DMS114 treated with DMSO at 0.1 percent for 48 hours (cell line): ENCODE results near the gene ACTG2.

Experiments used
- DNase-seq: peaks from one replicate; lab custom pipeline; 2025; ENCODE audit not compliant: unreplicated experiment; lab: John Stamatoyannopoulos, UW

ACTG2 gene

DNA sequence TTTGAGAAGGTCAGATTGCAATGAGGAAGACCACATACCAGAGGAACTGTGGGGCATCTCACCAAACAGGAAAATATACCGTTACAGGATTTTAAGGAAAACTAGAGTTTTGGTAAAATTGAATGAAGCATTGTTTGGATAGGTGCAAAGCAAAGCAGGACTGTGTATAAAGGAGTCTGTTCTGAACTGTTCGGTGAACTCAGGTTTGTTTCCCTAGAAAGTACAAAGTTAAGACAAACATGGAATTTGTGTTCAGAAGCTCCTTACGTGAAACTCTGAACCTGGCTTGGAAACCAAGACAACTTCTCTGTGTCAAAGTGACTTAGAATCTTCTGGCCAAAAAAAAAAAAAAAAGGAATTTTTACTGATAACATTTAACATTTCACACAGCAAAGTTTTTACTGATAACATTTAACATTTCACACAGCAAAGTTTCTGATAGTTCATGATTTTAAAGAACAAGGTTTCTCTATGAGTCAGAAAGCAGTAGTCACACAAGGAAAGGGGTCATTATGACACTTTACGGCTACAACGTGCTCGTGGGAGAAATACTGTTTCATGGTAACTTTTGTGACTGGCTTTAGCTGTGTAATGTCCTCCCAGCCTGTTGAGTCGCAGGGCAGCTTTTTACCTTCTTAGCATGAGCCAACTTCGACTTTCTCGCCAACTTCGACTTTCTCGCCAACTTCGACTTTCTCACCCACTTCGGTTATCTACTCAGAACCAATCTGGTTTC lies 70.7 kb downstream of the ACTG2 start:
- no peak for DNase-seq

DNA sequence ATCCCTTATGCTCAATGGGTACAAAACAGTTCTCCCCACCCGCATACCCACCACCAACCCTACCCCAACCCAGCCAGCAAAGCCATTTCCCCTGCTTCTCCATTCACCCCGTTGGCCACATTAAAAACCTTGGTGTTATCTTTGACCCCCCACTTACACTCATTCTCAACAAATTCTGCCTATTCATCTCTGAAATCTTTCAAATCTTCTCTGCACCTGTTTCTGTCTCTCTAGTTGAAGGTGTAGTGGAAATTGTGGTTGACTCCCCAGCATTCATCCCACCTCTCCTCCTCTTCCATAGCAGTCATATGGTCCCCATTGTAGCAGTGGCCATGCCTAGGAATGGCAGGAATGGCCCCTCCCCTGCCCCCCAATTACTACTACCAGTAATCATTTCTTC lies 71.4 kb downstream of the ACTG2 start:
- no peak for DNase-seq

DNA sequence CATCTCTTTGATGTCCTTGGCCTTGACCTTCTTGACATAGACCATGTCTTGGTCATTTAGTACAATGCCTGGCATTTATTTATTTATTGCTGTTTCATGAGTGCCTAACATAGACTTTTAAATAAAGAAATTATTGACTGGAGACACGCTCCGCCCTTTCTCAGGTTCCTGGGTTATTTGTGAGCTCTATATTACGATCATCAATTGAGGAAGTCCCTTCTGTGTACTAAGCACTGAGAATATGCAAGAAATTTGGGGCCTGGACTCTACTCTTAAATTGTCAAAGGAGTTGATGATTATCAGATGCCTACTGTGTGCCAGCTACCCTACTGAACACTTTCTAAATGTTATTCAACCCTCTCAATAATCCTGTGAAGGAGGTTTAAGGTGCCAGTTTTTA lies 72.2 kb downstream of the ACTG2 start:
- no peak for DNase-seq

DNA sequence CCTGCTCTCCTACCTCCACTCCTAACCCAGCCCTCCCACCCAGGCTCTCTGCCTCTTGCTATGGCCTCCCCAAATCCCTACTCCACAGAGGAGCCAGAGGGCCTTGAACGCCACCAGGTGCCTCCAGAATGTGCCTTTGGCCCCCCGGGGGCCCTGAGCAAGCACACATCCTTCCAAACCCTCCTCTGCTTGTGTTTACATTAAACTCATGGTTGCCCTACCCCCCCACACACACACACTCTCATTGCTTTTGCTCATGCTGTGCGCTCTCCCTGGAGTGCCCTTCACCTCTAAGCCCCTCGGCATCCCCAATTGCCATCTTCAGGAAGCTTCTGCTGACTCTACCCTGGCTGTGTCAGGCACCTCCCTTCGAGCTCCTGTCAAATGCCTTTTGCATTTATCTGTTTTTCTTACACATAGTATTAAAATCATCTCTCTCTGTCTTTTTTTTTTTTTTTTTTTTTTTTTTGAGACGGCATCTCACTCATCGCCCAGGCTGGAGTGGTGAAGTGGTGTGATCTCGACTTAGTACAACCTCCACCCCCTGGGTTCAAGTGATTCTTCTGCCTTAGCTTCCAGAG lies 75.6 kb downstream of the ACTG2 start:
- no peak for DNase-seq

DNA sequence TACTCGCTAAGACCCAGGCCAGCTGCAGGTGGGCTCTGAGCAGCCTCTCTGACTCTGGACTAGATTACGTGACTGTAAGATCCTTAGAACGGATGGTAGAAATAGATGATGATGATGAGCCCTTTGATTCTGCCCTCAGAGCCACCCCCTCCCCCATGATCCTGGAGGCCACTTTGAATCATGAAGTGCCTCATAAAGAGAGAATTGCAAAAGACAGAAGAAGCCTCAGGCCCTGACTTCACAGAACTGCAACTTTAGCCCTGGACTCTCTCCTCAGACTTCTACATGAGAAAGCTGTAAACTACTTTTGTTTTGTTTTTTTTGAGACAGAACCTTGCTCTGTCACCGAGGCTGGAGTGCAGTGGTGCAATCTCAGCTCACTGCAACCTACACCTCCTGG lies 76.5 kb downstream of the ACTG2 start:
- DNase-seq: no peak
